ENCODE measurements around the gene GABRG3.

Gene GABRG3

GRCh38 chr15:27292641-27293040 is 321.7 kb downstream of the GABRG3 start:
- no peak for DNase-seq (ENCODE audit: extremely low read depth, low read depth)
- TF ChIP-seq, protein P1, sequence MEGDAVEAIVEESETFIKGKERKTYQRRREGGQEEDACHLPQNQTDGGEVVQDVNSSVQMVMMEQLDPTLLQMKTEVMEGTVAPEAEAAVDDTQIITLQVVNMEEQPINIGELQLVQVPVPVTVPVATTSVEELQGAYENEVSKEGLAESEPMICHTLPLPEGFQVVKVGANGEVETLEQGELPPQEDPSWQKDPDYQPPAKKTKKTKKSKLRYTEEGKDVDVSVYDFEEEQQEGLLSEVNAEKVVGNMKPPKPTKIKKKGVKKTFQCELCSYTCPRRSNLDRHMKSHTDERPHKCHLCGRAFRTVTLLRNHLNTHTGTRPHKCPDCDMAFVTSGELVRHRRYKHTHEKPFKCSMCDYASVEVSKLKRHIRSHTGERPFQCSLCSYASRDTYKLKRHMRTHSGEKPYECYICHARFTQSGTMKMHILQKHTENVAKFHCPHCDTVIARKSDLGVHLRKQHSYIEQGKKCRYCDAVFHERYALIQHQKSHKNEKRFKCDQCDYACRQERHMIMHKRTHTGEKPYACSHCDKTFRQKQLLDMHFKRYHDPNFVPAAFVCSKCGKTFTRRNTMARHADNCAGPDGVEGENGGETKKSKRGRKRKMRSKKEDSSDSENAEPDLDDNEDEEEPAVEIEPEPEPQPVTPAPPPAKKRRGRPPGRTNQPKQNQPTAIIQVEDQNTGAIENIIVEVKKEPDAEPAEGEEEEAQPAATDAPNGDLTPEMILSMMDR (IDR thresholded peaks at IDR 0.05; ENCODE audit: low read depth, low read length) = no peak

DNA sequence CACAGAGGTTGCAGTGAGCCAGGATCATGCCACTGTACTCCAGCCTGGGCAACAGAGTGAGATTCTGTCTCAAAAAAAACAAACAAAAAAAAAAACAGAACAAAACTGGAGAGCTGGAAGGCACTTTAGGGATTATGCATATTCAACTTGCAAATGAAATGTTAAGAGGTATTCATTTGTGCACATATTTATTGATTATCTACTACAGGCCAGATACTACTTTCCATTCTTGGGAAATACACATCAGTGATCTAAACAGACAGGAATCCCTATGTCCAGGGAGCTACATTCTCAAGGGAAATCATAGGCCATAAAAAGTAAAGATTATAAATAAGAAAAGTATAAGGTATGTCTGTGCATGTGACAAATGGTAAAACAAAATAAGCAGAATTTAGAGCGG is 322.6 kb downstream of the GABRG3 start:
- TF ChIP-seq, protein P1 (IDR thresholded peaks at IDR 0.05; ENCODE audit: low read depth, low read length) = no peak
- DNase-seq (ENCODE audit: extremely low read depth, low read depth) = no peak

DNA sequence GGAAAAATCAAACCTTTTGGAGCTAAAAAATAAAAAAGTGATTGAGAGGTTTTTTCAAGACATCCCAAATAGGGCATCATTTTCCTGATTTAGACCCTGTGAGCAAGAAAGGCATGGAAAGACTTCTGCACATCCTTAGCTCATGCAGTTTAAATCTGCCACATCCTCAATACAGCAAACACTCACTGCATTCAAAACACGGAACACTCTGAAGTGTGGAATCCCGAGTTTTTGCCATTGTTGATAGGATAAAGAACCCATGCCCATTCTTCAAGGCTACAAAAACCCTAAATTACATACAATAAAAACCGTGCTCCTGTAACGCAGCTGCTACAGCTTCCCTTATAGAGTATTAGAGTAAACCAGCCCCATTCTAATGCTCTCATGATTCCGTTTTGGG is 346.8 kb downstream of the GABRG3 start:
- TF ChIP-seq, protein P1 (IDR thresholded peaks at IDR 0.05; ENCODE audit: low read depth, low read length) = no peak
- DNase-seq (ENCODE audit: extremely low read depth, low read depth) = no peak

- no peak for DNase-seq (ENCODE audit: extremely low read depth, low read depth)
- TF ChIP-seq, protein P1 (IDR thresholded peaks at IDR 0.05; ENCODE audit: low read depth, low read length) = no peak
Observed at GRCh38 chr15:27323801-27324200, 352.8 kb downstream of the GABRG3 start.

GRCh38 chr15:27324886-27325615 is 354.1 kb downstream of the GABRG3 start:
- DNase-seq (ENCODE audit: extremely low read depth, low read depth) = no peak
- TF ChIP-seq, protein P1 (IDR thresholded peaks at IDR 0.05; ENCODE audit: low read depth, low read length) = no peak

GRCh38 chr15:27327467-27328025 is 356.6 kb downstream of the GABRG3 start:
- TF ChIP-seq, protein P1 (IDR thresholded peaks at IDR 0.05; ENCODE audit: low read depth, low read length) = no peak
- no peak for DNase-seq (ENCODE audit: extremely low read depth, low read depth)

- TF ChIP-seq, protein P1 (IDR thresholded peaks at IDR 0.05; ENCODE audit: low read depth, low read length) = no peak
- no peak for DNase-seq (ENCODE audit: extremely low read depth, low read depth)
Observed at GRCh38 chr15:27328186-27328585, 357.2 kb downstream of the GABRG3 start.

All from AG09319 (cell line).